SU-DHL-6 (cell line): ENCODE results near the gene PSMF1.

ENCODE experiments used
- H2AFZ ChIP-seq: fragments of 200-600 bp; sonication (generic); 2 replicates; pipeline ENCODE4 v1.6.1; 2014; ENCODE audit warnings: low read depth, mild to moderate bottlenecking, moderate library complexity, mixed read lengths, antibody characterized with exemption, low read length; ENCODE audit not compliant: severe bottlenecking
- H3F3A ChIP-seq: fragments of 200-600 bp; shearing (Covaris generic); 2 replicates; pipeline ENCODE4 v1.6.0; 2016; ENCODE audit warnings: antibody characterized with exemption, mild to moderate bottlenecking; ENCODE audit not compliant: insufficient read depth
- H3K27ac ChIP-seq: fragments of 200-600 bp; sonication (generic); 2 replicates; pipeline ENCODE4 v1.5.1; 2016; ENCODE audit warnings: low read depth, mild to moderate bottlenecking, low read length, moderate library complexity, mixed read lengths
- H3K27me3 ChIP-seq: fragments of 200-600 bp; sonication (generic), shearing (Covaris generic); 2 replicates; pipeline ENCODE4 v1.6.0; 2014; ENCODE audit warnings: mild to moderate bottlenecking, low read length
- H3K36me3 ChIP-seq: fragments of 200-600 bp; sonication (generic); 2 replicates; pipeline ENCODE4 v1.6.1; 2014; ENCODE audit warnings: mild to moderate bottlenecking, low read length, mixed read lengths
- H3K4me2 ChIP-seq: fragments of 300-600, 200-600 bp; shearing (Covaris generic), sonication (generic); 2 replicates; pipeline ENCODE4 v1.6.0; 2014; ENCODE audit warnings: low read length, low read depth, mild to moderate bottlenecking; ENCODE audit not compliant: poor library complexity, severe bottlenecking
- H3K4me3 ChIP-seq: fragments of 200-600 bp; sonication (generic); 2 replicates; pipeline ENCODE4 v1.5.1; 2014; ENCODE audit warnings: antibody characterized with exemption, low read length, mild to moderate bottlenecking, mixed read lengths; ENCODE audit not compliant: insufficient read depth, poor library complexity, severe bottlenecking
- H3K79me2 ChIP-seq: fragments of 200-600 bp; sonication (generic); 2 replicates; pipeline ENCODE4 v1.6.1; 2014; ENCODE audit warnings: mild to moderate bottlenecking, low read length, moderate library complexity; ENCODE audit not compliant: insufficient read depth
- H3K9ac ChIP-seq: fragments of 200-600 bp; sonication (generic); 2 replicates; pipeline ENCODE4 v1.7.0; 2014; ENCODE audit warnings: mild to moderate bottlenecking, low read length
- H3K9me2 ChIP-seq: fragments of 200-600 bp; sonication (generic); replicated peaks from 2 replicates; pipeline ENCODE4 v1.6.1; 2014; ENCODE audit warnings: low read length; ENCODE audit not compliant: insufficient read depth
- H3K9me3 ChIP-seq: fragments of 200-600 bp; sonication (generic); 2 replicates; pipeline ENCODE4 v1.6.1; 2014; ENCODE audit warnings: low read length, mixed read lengths; ENCODE audit not compliant: insufficient read depth
- H4K20me1 ChIP-seq: fragments of 200-600 bp; sonication (generic); 2 replicates; pipeline ENCODE4 v1.6.1; 2014; ENCODE audit warnings: low read depth, mild to moderate bottlenecking, antibody characterized with exemption, low read length, moderate library complexity, mixed read lengths
- CTCF ChIP-seq: fragments of 200-600 bp; sonication (generic); IDR thresholded peaks from one replicate; pipeline ENCODE4 v1.5.1; 2017; ENCODE audit warnings: antibody characterized with exemption, mild to moderate bottlenecking, low read length, moderate library complexity; ENCODE audit not compliant: insufficient read depth, poor library complexity, severe bottlenecking
- EZH2phosphoT487 ChIP-seq: fragments of 200-600 bp; sonication (generic), shearing (Covaris generic); conservative IDR thresholded peaks from 2 replicates; pipeline ENCODE4 v1.6.1; 2018; ENCODE audit warnings: mild to moderate bottlenecking, antibody characterized with exemption, low read length, moderate library complexity, mixed read lengths

The PSMF1 gene

GRCh38 chr20:1199964-1200363, 81.6 kb downstream of the PSMF1 start:
- Histone ChIP-seq H2AFZ (no peak overlapping the region), H3K27me3 (no peaks in the 10 kb centered on the region), H3K4me2 (no peak overlapping the region), H3K9me3 (no peaks in the 10 kb centered on the region), H3K9ac (no peak overlapping the region), H3K9me2 (no peaks in the 10 kb centered on the region), H3K4me3 (no peak overlapping the region), H3K27ac (no peak overlapping the region), H3K36me3 (no peaks in the 10 kb centered on the region), H3F3A (no peaks in the 10 kb centered on the region), H4K20me1 (no peaks in the 10 kb centered on the region), H3K79me2 (no peaks in the 10 kb centered on the region)
- no peak for TF ChIP-seq CTCF
- TF ChIP-seq EZH2phosphoT487, result no peak

- H3K27me3 ChIP-seq, result no peaks in the 10 kb centered on the region
- no peak for TF ChIP-seq EZH2phosphoT487
- TF ChIP-seq CTCF, result no peak
These were observed 84.5 kb downstream of the PSMF1 start, which contains the start of gene C20orf202 for GRCh38 chr20:1202762-1203504. Gene C20orf202, plus strand, starts transcription at chr20:1203454. Its CDS starts 132 bp downstream, at chr20:1203586.

GRCh38 chr20:1203630-1204029, 85.2 kb downstream of the PSMF1 start:
- no peaks in the 10 kb centered on the region for H3F3A ChIP-seq
- TF ChIP-seq CTCF (no peak), EZH2phosphoT487 (no peak)
- H4K20me1 ChIP-seq, result no peaks in the 10 kb centered on the region
- no peaks in the 10 kb centered on the region for H3K79me2 ChIP-seq
- no peaks in the 10 kb centered on the region for H3K27me3 ChIP-seq
- H3K4me2 ChIP-seq, result no peak overlapping the region
- H2AFZ ChIP-seq, result no peak overlapping the region
- no peak overlapping the region for H3K9ac ChIP-seq
- no peaks in the 10 kb centered on the region for H3K9me2 ChIP-seq
- H3K4me3 ChIP-seq, result no peak overlapping the region
- no peaks in the 10 kb centered on the region for H3K9me3 ChIP-seq
- no peak overlapping the region for H3K27ac ChIP-seq
- H3K36me3 ChIP-seq, result no peaks in the 10 kb centered on the region

More at GRCh38 chr20:1202762-1203504, 84.5 kb downstream of the PSMF1 start, which contains the start of gene C20orf202:
- Histone ChIP-seq H3K9me2 (no peaks in the 10 kb centered on the region), H3F3A (no peaks in the 10 kb centered on the region), H3K4me3 (no peak within 1 kb of the TSS), H3K9ac (no peak within 1 kb of the TSS), H3K27ac (no peak within 1 kb of the TSS), H3K4me2 (no peak within 1 kb of the TSS), H3K9me3 (no peaks in the 10 kb centered on the region), H3K79me2 (no peaks in the 10 kb centered on the region), H2AFZ (no peak within 1 kb of the TSS), H3K36me3 (no peaks in the 10 kb centered on the region), H4K20me1 (no peaks in the 10 kb centered on the region)
